Measurements from ENCODE around the gene TUBAL3.
A peak's percentile ranks its signal among the peaks of the same experiment; 100 is the strongest.

The TUBAL3 gene

DNA sequence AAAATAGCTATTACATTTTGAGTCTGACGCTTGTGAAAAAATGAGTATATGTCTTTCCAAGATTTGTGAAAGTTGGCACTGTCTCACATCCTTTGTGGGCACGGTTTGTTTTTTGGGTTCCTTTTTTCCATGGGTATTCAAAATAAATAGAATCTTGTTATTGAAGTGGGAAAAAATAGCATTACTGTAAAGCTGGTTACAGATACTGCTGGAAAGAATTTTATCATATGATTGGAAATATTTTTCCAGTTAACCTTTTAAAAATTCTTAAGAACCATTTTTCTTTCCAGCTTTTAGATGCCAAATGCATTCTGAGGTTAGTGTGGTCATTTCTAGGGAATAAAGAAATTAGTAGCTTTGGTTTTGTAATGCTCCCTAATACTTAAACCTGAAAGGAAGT, 19.1 kb upstream of the TUBAL3 start (continued):
- TF ChIP-seq, protein P1, sequence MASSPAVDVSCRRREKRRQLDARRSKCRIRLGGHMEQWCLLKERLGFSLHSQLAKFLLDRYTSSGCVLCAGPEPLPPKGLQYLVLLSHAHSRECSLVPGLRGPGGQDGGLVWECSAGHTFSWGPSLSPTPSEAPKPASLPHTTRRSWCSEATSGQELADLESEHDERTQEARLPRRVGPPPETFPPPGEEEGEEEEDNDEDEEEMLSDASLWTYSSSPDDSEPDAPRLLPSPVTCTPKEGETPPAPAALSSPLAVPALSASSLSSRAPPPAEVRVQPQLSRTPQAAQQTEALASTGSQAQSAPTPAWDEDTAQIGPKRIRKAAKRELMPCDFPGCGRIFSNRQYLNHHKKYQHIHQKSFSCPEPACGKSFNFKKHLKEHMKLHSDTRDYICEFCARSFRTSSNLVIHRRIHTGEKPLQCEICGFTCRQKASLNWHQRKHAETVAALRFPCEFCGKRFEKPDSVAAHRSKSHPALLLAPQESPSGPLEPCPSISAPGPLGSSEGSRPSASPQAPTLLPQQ (tag by site-specific recombination; IDR thresholded peaks at IDR 0.05): no peak
- no peak for TF ChIP-seq ZNF311 (tag by site-specific recombination; IDR thresholded peaks at IDR 0.05; ENCODE audit: borderline replicate concordance)
- no peak for TF ChIP-seq ZNF37A (tag by site-specific recombination; IDR thresholded peaks at IDR 0.05)
- TF ChIP-seq ZNF654 (tag by site-specific recombination; IDR thresholded peaks at IDR 0.05; ENCODE audit: low read depth): no peak
- TF ChIP-seq ZNF677 (tag by site-specific recombination; IDR thresholded peaks at IDR 0.05): no peak

DNA sequence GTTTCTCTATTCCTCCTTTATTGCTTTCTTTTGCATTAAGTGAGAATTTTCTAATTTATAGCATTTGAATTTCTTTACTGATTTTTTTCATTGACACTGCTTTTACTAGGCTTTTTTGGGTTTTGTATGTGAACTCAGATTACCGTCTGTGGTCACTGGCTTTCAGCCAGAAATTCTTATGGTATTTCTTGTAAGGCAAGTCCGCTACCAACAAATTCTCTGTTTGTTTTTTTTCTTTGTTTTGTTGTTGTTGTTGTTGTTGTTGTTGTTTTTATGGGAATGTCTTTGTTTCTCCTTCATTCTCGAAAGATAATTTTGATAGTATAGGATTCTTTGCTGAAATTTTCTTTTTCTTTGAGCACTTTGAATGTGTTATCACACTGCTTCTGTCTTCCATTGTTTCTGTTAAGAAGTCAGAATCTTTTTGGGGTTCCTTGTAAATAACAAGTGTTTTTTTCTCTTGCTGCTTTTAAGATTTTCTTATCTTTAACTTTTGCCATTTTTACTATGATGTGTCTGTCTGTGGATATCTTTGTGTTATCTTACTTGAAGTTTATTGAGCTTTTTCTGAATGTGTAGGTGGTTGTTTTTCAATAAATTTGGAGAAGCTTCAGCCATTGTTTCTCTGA, 15.0 kb upstream of the TUBAL3 start:
- POLR2A ChIA-PET: no interaction called here
- TF ChIP-seq ZNF677 (tag by site-specific recombination; IDR thresholded peaks at IDR 0.05) (peak; percentile 90), OVOL3 (tag by site-specific recombination; IDR thresholded peaks at IDR 0.05) (no peak), ZNF23 (tag by site-specific recombination; IDR thresholded peaks at IDR 0.05; ENCODE audit: borderline replicate concordance) (no peak)
- TF ChIP-seq, protein P2, sequence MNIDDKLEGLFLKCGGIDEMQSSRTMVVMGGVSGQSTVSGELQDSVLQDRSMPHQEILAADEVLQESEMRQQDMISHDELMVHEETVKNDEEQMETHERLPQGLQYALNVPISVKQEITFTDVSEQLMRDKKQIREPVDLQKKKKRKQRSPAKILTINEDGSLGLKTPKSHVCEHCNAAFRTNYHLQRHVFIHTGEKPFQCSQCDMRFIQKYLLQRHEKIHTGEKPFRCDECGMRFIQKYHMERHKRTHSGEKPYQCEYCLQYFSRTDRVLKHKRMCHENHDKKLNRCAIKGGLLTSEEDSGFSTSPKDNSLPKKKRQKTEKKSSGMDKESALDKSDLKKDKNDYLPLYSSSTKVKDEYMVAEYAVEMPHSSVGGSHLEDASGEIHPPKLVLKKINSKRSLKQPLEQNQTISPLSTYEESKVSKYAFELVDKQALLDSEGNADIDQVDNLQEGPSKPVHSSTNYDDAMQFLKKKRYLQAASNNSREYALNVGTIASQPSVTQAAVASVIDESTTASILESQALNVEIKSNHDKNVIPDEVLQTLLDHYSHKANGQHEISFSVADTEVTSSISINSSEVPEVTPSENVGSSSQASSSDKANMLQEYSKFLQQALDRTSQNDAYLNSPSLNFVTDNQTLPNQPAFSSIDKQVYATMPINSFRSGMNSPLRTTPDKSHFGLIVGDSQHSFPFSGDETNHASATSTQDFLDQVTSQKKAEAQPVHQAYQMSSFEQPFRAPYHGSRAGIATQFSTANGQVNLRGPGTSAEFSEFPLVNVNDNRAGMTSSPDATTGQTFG (tag by site-specific recombination; IDR thresholded peaks at IDR 0.05; ENCODE audit: borderline replicate concordance): no peak
- TF ChIP-seq, protein P3, sequence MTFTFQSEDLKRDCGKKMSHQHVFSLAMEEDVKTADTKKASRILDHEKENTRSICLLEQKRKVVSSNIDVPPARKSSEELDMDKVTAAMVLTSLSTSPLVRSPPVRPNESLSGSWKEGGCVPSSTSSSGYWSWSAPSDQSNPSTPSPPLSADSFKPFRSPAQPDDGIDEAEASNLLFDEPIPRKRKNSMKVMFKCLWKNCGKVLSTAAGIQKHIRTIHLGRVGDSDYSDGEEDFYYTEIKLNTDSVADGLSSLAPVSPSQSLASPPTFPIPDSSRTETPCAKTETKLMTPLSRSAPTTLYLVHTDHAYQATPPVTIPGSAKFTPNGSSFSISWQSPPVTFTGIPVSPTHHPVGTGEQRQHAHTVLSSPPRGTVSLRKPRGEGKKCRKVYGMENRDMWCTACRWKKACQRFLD (tag by site-specific recombination; IDR thresholded peaks at IDR 0.05): no peak
- CTCF ChIA-PET: interaction anchor here (0.7 kb wide), 1 partner anchor 17 kb away, joined by 3 read pairs; no protein-coding TSS in a partner anchor

DNA sequence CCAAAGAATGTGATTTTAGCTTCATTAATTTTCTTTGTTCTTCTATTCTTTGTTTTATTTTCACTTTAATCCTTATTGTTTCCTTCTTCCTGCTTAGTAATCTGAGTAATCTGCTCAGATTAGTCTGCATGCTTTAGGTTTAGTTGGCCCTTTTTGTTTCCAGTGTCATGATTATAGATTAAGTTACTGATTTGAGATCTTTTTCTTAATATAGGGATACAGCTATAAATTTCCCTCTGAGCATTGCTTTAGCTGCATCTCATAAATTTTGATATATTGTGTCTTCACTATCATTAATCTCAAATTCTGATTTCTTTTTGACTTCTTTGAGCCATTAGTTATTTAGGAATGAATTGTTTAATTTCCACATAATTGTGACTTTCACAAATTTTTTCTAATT, 14.0 kb upstream of the TUBAL3 start:
- H3K9me3 ChIP-seq (ENCODE audit: control insufficient read depth, insufficient read depth, low read depth, low read length): no peaks in the 10 kb centered on the region
- ChIA-PET POLR2A (no interaction called here), CTCF (interaction anchor here (0.5 to 0.9 kb wide), 3 partner anchors 14 to 205 kb away, joined by 3 to 4 read pairs (median 3); no protein-coding TSS in a partner anchor)
- no peak overlapping the region for H3K4me3 ChIP-seq (ENCODE audit: low read depth, low read length)
- H3K27ac ChIP-seq (ENCODE audit: extremely low read depth, low read depth, low read length): no peak overlapping the region
- no peaks in the 10 kb centered on the region for H3K4me1 ChIP-seq (ENCODE audit: control insufficient read depth, insufficient read depth, low read length)
- peaks cover 0 to 6% of the 10 kb centered on the region in 2 experiments; a peak in 1 of 3 replicates for H3K36me3 ChIP-seq (ENCODE audit: control insufficient read depth in 2 of 2, insufficient read depth in 1 of 2, low read length in 2 of 2)
- no peak for TF ChIP-seq ZNF510 (tag by site-specific recombination; IDR thresholded peaks at IDR 0.05; ENCODE audit: insufficient replicate concordance)
- TF ChIP-seq SETDB1 (IDR thresholded peaks at IDR 0.05; ENCODE audit: insufficient read length, low read length): peak; percentile 81
- TF ChIP-seq, protein P4, sequence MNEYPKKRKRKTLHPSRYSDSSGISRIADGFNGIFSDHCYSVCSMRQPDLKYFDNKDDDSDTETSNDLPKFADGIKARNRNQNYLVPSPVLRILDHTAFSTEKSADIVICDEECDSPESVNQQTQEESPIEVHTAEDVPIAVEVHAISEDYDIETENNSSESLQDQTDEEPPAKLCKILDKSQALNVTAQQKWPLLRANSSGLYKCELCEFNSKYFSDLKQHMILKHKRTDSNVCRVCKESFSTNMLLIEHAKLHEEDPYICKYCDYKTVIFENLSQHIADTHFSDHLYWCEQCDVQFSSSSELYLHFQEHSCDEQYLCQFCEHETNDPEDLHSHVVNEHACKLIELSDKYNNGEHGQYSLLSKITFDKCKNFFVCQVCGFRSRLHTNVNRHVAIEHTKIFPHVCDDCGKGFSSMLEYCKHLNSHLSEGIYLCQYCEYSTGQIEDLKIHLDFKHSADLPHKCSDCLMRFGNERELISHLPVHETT (tag by site-specific recombination; IDR thresholded peaks at IDR 0.05): no peak

More for the DNA sequence above, 15.0 kb upstream of the TUBAL3 start:
- Histone ChIP-seq H3K27ac (ENCODE audit: extremely low read depth, low read depth, low read length) (no peak overlapping the region), H3K36me3 (ENCODE audit: control insufficient read depth in 2 of 2, insufficient read depth in 1 of 2, low read length in 2 of 2) (peaks cover 0 to 6% of the 10 kb centered on the region in 2 experiments; a peak in 1 of 3 replicates), H3K4me3 (ENCODE audit: low read depth, low read length) (no peak overlapping the region), H3K4me1 (ENCODE audit: control insufficient read depth, insufficient read depth, low read length) (no peaks in the 10 kb centered on the region), H3K9me3 (ENCODE audit: control insufficient read depth, insufficient read depth, low read depth, low read length) (no peaks in the 10 kb centered on the region)
